Right kidney (tissue), 1 donor: Measurements from ENCODE around the gene JAZF1.

ENCODE experiments used
- DNase-seq: peaks from one replicate; pipeline ENCODE4 v3.0.0-alpha.2; 2016

JAZF1 gene

GRCh38 chr7:28192786-28193585, 12.4 kb upstream of the JAZF1 start:
- DNase-seq: no peak

- DNase-seq: no peak
Observed at GRCh38 chr7:28191751-28192150, 11.2 kb upstream of the JAZF1 start.

- no peak for DNase-seq
Observed at GRCh38 chr7:28191184-28191583, 10.6 kb upstream of the JAZF1 start.

GRCh38 chr7:28190077-28190710, 9.6 kb upstream of the JAZF1 start:
- no peak for DNase-seq

- no peak for DNase-seq
Observed at GRCh38 chr7:28187012-28187411, 6.4 kb upstream of the JAZF1 start.

- no peak for DNase-seq
Observed at GRCh38 chr7:28183627-28184026, 3.0 kb upstream of the JAZF1 start.

GRCh38 chr7:28182071-28182471, 1.5 kb upstream of the JAZF1 start:
- no peak for DNase-seq

- no peak for DNase-seq
Observed at GRCh38 chr7:28181416-28181815, 821 bp upstream of the JAZF1 start.

GRCh38 chr7:28180031-28180363, 598 bp downstream of the JAZF1 start:
- DNase-seq: no peak

GRCh38 chr7:28179120-28180030, 1.2 kb downstream of the JAZF1 start:
- peak; percentile 75 for DNase-seq

- no peak for DNase-seq
Observed at GRCh38 chr7:28178599-28178998, 2.0 kb downstream of the JAZF1 start.

GRCh38 chr7:28177836-28178235, 2.8 kb downstream of the JAZF1 start:
- no peak for DNase-seq

GRCh38 chr7:28176645-28177044, 4.0 kb downstream of the JAZF1 start:
- no peak for DNase-seq

- DNase-seq: no peak
Observed at GRCh38 chr7:28176174-28176573, 4.4 kb downstream of the JAZF1 start.

- no peak for DNase-seq
Observed at GRCh38 chr7:28174901-28175661, 5.5 kb downstream of the JAZF1 start.

- no peak for DNase-seq
Observed at GRCh38 chr7:28174442-28174841, 6.2 kb downstream of the JAZF1 start.

GRCh38 chr7:28173531-28173930, 7.1 kb downstream of the JAZF1 start:
- no peak for DNase-seq

- DNase-seq: no peak
Observed at GRCh38 chr7:28172958-28173357, 7.6 kb downstream of the JAZF1 start.

- no peak for DNase-seq
Observed at GRCh38 chr7:28170701-28171100, 9.9 kb downstream of the JAZF1 start.

- DNase-seq: no peak
Observed at GRCh38 chr7:28169230-28169629, 11.4 kb downstream of the JAZF1 start.

GRCh38 chr7:28168393-28169158, 12.0 kb downstream of the JAZF1 start:
- DNase-seq: no peak
